ENCODE data around the gene TCERG1L. TPM values are rescaled to one million over a fixed set of nuclear protein-coding genes. Genes with fewer than 3 reads are reported as not detected.

Gene TCERG1L
- total and polyA plus RNA-seq, 3 experiments from 2014 or later: 0.07 to 0.93 (median 0.68) TPM

- H3K9me3 ChIP-seq (ENCODE audit: low read length): no peaks in the 10 kb centered on the region
- ChIA-PET CTCF (interaction anchor here (1.3 kb wide), 1 partner anchor 10 kb away, joined by 3 read pairs; no protein-coding TSS in a partner anchor), POLR2A (no interaction called here)
- no peak overlapping the region for H3K4me3 ChIP-seq (ENCODE audit: low read length)
- Mint-ChIP-seq H3K9me3 (peaks cover 0 to 5% (median 1%) of the 10 kb centered on the region in 5 donors), H3K4me3 (no peak overlapping the region), H3K36me3 (no peaks in the 10 kb centered on the region), H3K27me3 (peaks cover 0 to 4% of the 10 kb centered on the region in 2 donors), H3K4me1 (no peaks in the 10 kb centered on the region), H3K27ac (no peak overlapping the region)
- H3K27ac ChIP-seq (ENCODE audit: low read depth, low read length): no peak overlapping the region
- H3K4me1 ChIP-seq (ENCODE audit: insufficient read depth, low read length): no peaks in the 10 kb centered on the region
- no peaks in the 10 kb centered on the region for H3K36me3 ChIP-seq (ENCODE audit: insufficient read depth, low read length)
- no peaks in the 10 kb centered on the region for H3K27me3 ChIP-seq (ENCODE audit: insufficient read depth, low read length, poor library complexity, severe bottlenecking)
- peak in 1 of 5 donors; percentile 31 for DNase-seq
These were observed 185.9 kb downstream of the TCERG1L start for GRCh38 chr10:131125511-131126225.

GRCh38 chr10:131124945-131125344, 186.6 kb downstream of the TCERG1L start:
- Histone ChIP-seq H3K36me3 (ENCODE audit: insufficient read depth, low read length) (no peaks in the 10 kb centered on the region), H3K4me3 (ENCODE audit: low read length) (no peak overlapping the region), H3K27ac (ENCODE audit: low read depth, low read length) (no peak overlapping the region), H3K9me3 (ENCODE audit: low read length) (no peaks in the 10 kb centered on the region), H3K4me1 (ENCODE audit: insufficient read depth, low read length) (no peaks in the 10 kb centered on the region), H3K27me3 (ENCODE audit: insufficient read depth, low read length, poor library complexity, severe bottlenecking) (no peaks in the 10 kb centered on the region)
- no peaks in the 10 kb centered on the region for H3K36me3 Mint-ChIP-seq
- no peak overlapping the region for H3K4me3 Mint-ChIP-seq
- CTCF ChIA-PET: interaction anchor here (1.3 kb wide), 1 partner anchor 9 kb away, joined by 3 read pairs; no protein-coding TSS in a partner anchor
- peaks cover 0 to 3% (median 1%) of the 10 kb centered on the region in 5 donors for H3K9me3 Mint-ChIP-seq
- H3K27ac Mint-ChIP-seq: no peak overlapping the region
- POLR2A ChIA-PET: no interaction called here
- no peaks in the 10 kb centered on the region for H3K4me1 Mint-ChIP-seq
- H3K27me3 Mint-ChIP-seq: peaks cover 0 to 7% of the 10 kb centered on the region in 2 donors
- DNase-seq: no peak

GRCh38 chr10:131123496-131123895, 188.0 kb downstream of the TCERG1L start:
- no peak for DNase-seq
- H3K4me3 Mint-ChIP-seq: no peak overlapping the region

GRCh38 chr10:131121511-131122035, 189.9 kb downstream of the TCERG1L start:
- no peak for DNase-seq
- no peaks in the 10 kb centered on the region for H3K27me3 ChIP-seq (ENCODE audit: insufficient read depth, low read length, poor library complexity, severe bottlenecking)
- H3K4me3 ChIP-seq (ENCODE audit: low read length): no peak overlapping the region
- no peaks in the 10 kb centered on the region for H3K36me3 ChIP-seq (ENCODE audit: insufficient read depth, low read length)
- H3K9me3 ChIP-seq (ENCODE audit: low read length): no peaks in the 10 kb centered on the region
- Mint-ChIP-seq H3K4me3 (no peak overlapping the region), H3K27me3 (peaks cover 0 to 8% of the 10 kb centered on the region in 2 donors), H3K4me1 (no peaks in the 10 kb centered on the region), H3K36me3 (no peaks in the 10 kb centered on the region), H3K27ac (no peak overlapping the region), H3K9me3 (peaks cover 0 to 6% (median 2%) of the 10 kb centered on the region in 5 donors)
- ChIA-PET CTCF (no interaction called here), POLR2A (no interaction called here)
- no peak overlapping the region for H3K27ac ChIP-seq (ENCODE audit: low read depth, low read length)
- no peaks in the 10 kb centered on the region for H3K4me1 ChIP-seq (ENCODE audit: insufficient read depth, low read length)

More at GRCh38 chr10:131123496-131123895, 188.0 kb downstream of the TCERG1L start:
- no peaks in the 10 kb centered on the region for H3K36me3 ChIP-seq (ENCODE audit: insufficient read depth, low read length)
- no peaks in the 10 kb centered on the region for H3K4me1 ChIP-seq (ENCODE audit: insufficient read depth, low read length)
- POLR2A ChIA-PET: no interaction called here
- CTCF ChIA-PET: no interaction called here
- Mint-ChIP-seq H3K27me3 (peaks cover 0 to 8% of the 10 kb centered on the region in 2 donors), H3K4me1 (no peaks in the 10 kb centered on the region), H3K36me3 (no peaks in the 10 kb centered on the region), H3K27ac (peak overlapping the region in 1 of 8 donors; percentile 33), H3K9me3 (peaks cover 0 to 5% (median 1%) of the 10 kb centered on the region in 5 donors)
- H3K9me3 ChIP-seq (ENCODE audit: low read length): no peaks in the 10 kb centered on the region
- H3K27me3 ChIP-seq (ENCODE audit: insufficient read depth, low read length, poor library complexity, severe bottlenecking): no peaks in the 10 kb centered on the region
- H3K4me3 ChIP-seq (ENCODE audit: low read length): no peak overlapping the region
- no peak overlapping the region for H3K27ac ChIP-seq (ENCODE audit: low read depth, low read length)

GRCh38 chr10:131119626-131120355, 191.7 kb downstream of the TCERG1L start:
- CTCF ChIA-PET: no interaction called here
- no peaks in the 10 kb centered on the region for H3K27me3 ChIP-seq (ENCODE audit: insufficient read depth, low read length, poor library complexity, severe bottlenecking)
- H3K27ac ChIP-seq (ENCODE audit: low read depth, low read length): no peak overlapping the region
- H3K4me1 ChIP-seq (ENCODE audit: insufficient read depth, low read length): no peaks in the 10 kb centered on the region
- H3K27ac Mint-ChIP-seq: peak overlapping the region in 1 of 8 donors; percentile 26
- H3K9me3 ChIP-seq (ENCODE audit: low read length): no peaks in the 10 kb centered on the region
- no peaks in the 10 kb centered on the region for H3K36me3 ChIP-seq (ENCODE audit: insufficient read depth, low read length)
- no peaks in the 10 kb centered on the region for H3K36me3 Mint-ChIP-seq
- no peak overlapping the region for H3K4me3 Mint-ChIP-seq
- POLR2A ChIA-PET: no interaction called here
- no peaks in the 10 kb centered on the region for H3K4me1 Mint-ChIP-seq
- H3K4me3 ChIP-seq (ENCODE audit: low read length): no peak overlapping the region
- H3K27me3 Mint-ChIP-seq: peaks cover 0 to 5% of the 10 kb centered on the region in 2 donors
- peaks cover 0 to 3% (median 2%) of the 10 kb centered on the region in 5 donors for H3K9me3 Mint-ChIP-seq
- DNase-seq: no peak

- Mint-ChIP-seq H3K36me3 (no peaks in the 10 kb centered on the region), H3K27ac (no peak overlapping the region)
These were observed 193.9 kb downstream of the TCERG1L start for GRCh38 chr10:131117416-131118212.

GRCh38 chr10:131116991-131117375, 194.5 kb downstream of the TCERG1L start:
- no peaks in the 10 kb centered on the region for H3K36me3 ChIP-seq (ENCODE audit: insufficient read depth, low read length)
- no peaks in the 10 kb centered on the region for H3K27me3 ChIP-seq (ENCODE audit: insufficient read depth, low read length, poor library complexity, severe bottlenecking)
- no peak overlapping the region for H3K27ac Mint-ChIP-seq
- H3K4me3 Mint-ChIP-seq: no peak overlapping the region
- no peak overlapping the region for H3K27ac ChIP-seq (ENCODE audit: low read depth, low read length)
- H3K4me3 ChIP-seq (ENCODE audit: low read length): no peak overlapping the region
- no peaks in the 10 kb centered on the region for H3K9me3 ChIP-seq (ENCODE audit: low read length)
- H3K4me1 ChIP-seq (ENCODE audit: insufficient read depth, low read length): no peaks in the 10 kb centered on the region
- ChIA-PET POLR2A (no interaction called here), CTCF (no interaction called here)
- peaks cover 0 to 3% (median 2%) of the 10 kb centered on the region in 5 donors for H3K9me3 Mint-ChIP-seq
- no peak for DNase-seq
- H3K36me3 Mint-ChIP-seq: no peaks in the 10 kb centered on the region
- H3K4me1 Mint-ChIP-seq: no peaks in the 10 kb centered on the region
- peaks cover 0 to 5% of the 10 kb centered on the region in 2 donors for H3K27me3 Mint-ChIP-seq

More at GRCh38 chr10:131117416-131118212, 193.9 kb downstream of the TCERG1L start:
- no peak overlapping the region for H3K4me3 ChIP-seq (ENCODE audit: low read length)
- no peaks in the 10 kb centered on the region for H3K36me3 ChIP-seq (ENCODE audit: insufficient read depth, low read length)
- H3K9me3 ChIP-seq (ENCODE audit: low read length): no peaks in the 10 kb centered on the region
- no peaks in the 10 kb centered on the region for H3K27me3 ChIP-seq (ENCODE audit: insufficient read depth, low read length, poor library complexity, severe bottlenecking)
- peaks cover 0 to 5% of the 10 kb centered on the region in 2 donors for H3K27me3 Mint-ChIP-seq
- CTCF ChIA-PET: no interaction called here
- H3K4me3 Mint-ChIP-seq: no peak overlapping the region
- no peak for DNase-seq
- H3K9me3 Mint-ChIP-seq: peaks cover 0 to 3% (median 2%) of the 10 kb centered on the region in 5 donors
- H3K4me1 ChIP-seq (ENCODE audit: insufficient read depth, low read length): no peaks in the 10 kb centered on the region
- POLR2A ChIA-PET: no interaction called here
- no peaks in the 10 kb centered on the region for H3K4me1 Mint-ChIP-seq
- H3K27ac ChIP-seq (ENCODE audit: low read depth, low read length): no peak overlapping the region
